Measurements from ENCODE around the gene PFKFB4.

DNA sequence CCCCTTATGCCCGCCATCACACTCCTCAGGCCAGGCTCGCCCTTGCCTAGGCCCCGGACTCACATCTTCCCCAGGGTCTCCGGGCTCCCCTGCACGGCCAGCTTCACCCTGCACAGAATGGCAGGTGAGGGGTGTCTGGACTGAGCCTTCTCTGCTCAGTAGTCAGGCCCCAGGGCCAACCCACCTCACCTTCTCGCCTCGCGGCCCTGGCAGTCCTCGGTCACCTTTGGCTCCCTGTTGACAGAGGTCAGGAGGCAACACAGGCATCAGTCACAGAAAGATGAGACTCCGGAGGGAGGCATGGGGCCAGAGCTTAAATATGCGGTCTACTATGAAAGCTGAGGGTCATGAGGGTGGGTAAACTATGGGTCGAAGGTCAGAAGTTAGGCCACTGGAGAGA lies 15.3 kb upstream of the PFKFB4 start:
- TF ChIP-seq, protein P1, sequence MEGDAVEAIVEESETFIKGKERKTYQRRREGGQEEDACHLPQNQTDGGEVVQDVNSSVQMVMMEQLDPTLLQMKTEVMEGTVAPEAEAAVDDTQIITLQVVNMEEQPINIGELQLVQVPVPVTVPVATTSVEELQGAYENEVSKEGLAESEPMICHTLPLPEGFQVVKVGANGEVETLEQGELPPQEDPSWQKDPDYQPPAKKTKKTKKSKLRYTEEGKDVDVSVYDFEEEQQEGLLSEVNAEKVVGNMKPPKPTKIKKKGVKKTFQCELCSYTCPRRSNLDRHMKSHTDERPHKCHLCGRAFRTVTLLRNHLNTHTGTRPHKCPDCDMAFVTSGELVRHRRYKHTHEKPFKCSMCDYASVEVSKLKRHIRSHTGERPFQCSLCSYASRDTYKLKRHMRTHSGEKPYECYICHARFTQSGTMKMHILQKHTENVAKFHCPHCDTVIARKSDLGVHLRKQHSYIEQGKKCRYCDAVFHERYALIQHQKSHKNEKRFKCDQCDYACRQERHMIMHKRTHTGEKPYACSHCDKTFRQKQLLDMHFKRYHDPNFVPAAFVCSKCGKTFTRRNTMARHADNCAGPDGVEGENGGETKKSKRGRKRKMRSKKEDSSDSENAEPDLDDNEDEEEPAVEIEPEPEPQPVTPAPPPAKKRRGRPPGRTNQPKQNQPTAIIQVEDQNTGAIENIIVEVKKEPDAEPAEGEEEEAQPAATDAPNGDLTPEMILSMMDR (IDR thresholded peaks at IDR 0.05): no peak
- no peak for TF ChIP-seq POLR2AphosphoS5 (IDR thresholded peaks at IDR 0.05)
- TF ChIP-seq POLR2A (IDR thresholded peaks at IDR 0.05): no peak
